Liver (tissue), 9 donors: ENCODE results near the gene ODF2. TPM values are rescaled to one million over a fixed set of nuclear protein-coding genes. Genes with fewer than 3 reads are reported as not detected.

Experiments
- DNase-seq: peaks from one replicate; pipeline ENCODE4 v3.0.0-alpha.2; 2017; ENCODE audit warnings: low spot score
- H3K27ac ChIP-seq, 2 donors: one replicate each; pipeline ENCODE4 v1.7.0; 2013; ENCODE audit warnings: inconsistent platforms in 2 of 2, low read length in 2 of 2, control low read depth in 1 of 2, low read depth in 1 of 2, mild to moderate bottlenecking in 1 of 2
- H3K27me3 ChIP-seq, 4 donors: one replicate each; pipeline versions ENCODE4 v1.6.1 to v1.7.0; 2013; ENCODE audit warnings: low read length in 3 of 4, inconsistent platforms in 1 of 4, mild to moderate bottlenecking in 1 of 4, moderate library complexity in 1 of 4; ENCODE audit not compliant: control insufficient read depth in 4 of 4, insufficient read depth in 4 of 4
- H3K36me3 ChIP-seq, 4 donors: one replicate each; pipeline versions ENCODE4 v1.6.1 to v1.7.0; 2013; ENCODE audit warnings: low read length in 3 of 4, mild to moderate bottlenecking in 3 of 4, low read depth in 1 of 4, moderate library complexity in 1 of 4; ENCODE audit not compliant: control insufficient read depth in 4 of 4, insufficient read depth in 3 of 4
- H3K4me1 ChIP-seq, 4 donors: one replicate each; pipeline versions ENCODE4 v1.6.1 to v1.7.0; 2013; ENCODE audit warnings: low read length in 3 of 4, mild to moderate bottlenecking in 3 of 4, moderate library complexity in 1 of 4; ENCODE audit not compliant: control insufficient read depth in 4 of 4, insufficient read depth in 4 of 4
- H3K4me3 ChIP-seq, 3 donors: one replicate each; pipeline versions ENCODE4 v1.6.1 to v1.7.0; 2013; ENCODE audit warnings: low read length in 3 of 3, control low read depth in 1 of 3, low read depth in 1 of 3, mild to moderate bottlenecking in 1 of 3
- H3K9ac ChIP-seq, 2 donors: one replicate each; pipeline ENCODE4 v1.7.0; 2013; ENCODE audit warnings: low read length in 2 of 2, mild to moderate bottlenecking in 2 of 2, moderate library complexity in 2 of 2, control low read depth in 1 of 2, low read depth in 1 of 2
- H3K9me3 ChIP-seq, 4 donors: one replicate each; pipeline versions ENCODE4 v1.6.1 to v1.7.0; 2013; ENCODE audit warnings: low read length in 3 of 4; ENCODE audit not compliant: control insufficient read depth in 4 of 4
- ATF3 ChIP-seq: IDR thresholded peaks from 2 replicates; pipeline ENCODE4 v1.6.1; 2016; ENCODE audit warnings: antibody characterized with exemption
- CTCF ChIP-seq: fragments of 150-350 bp; IDR thresholded peaks from 2 replicates; pipeline ENCODE4 v1.5.1; 2017; ENCODE audit warnings: improper control_type of control experiment, low read depth, low read length; ENCODE audit not compliant: missing input control
- EGR1 ChIP-seq, 2 donors: IDR thresholded peaks; 2 replicates each; pipeline ENCODE4 v1.6.1; 2016 to 2018; ENCODE audit warnings: antibody characterized with exemption in 2 of 2, low read depth in 2 of 2
- FOXA1 ChIP-seq: IDR thresholded peaks from 2 replicates; pipeline ENCODE4 v1.6.1; 2016; ENCODE audit warnings: antibody characterized with exemption
- FOXA2 ChIP-seq: IDR thresholded peaks from 2 replicates; pipeline ENCODE4 v1.6.1; 2016; ENCODE audit warnings: antibody characterized with exemption
- GABPA ChIP-seq, 2 donors: IDR thresholded peaks in 1 of 2; conservative IDR thresholded peaks in 1 of 2; 2 replicates each; pipeline ENCODE4 v1.6.1; 2016; ENCODE audit warnings: antibody characterized with exemption in 2 of 2, mild to moderate bottlenecking in 1 of 2, moderate library complexity in 1 of 2
- HNF4A ChIP-seq, 2 donors: conservative IDR thresholded peaks; 2 replicates each; pipeline ENCODE4 v1.6.1; 2016; ENCODE audit warnings: antibody characterized with exemption in 2 of 2, mild to moderate bottlenecking in 2 of 2
- HNF4G ChIP-seq: IDR thresholded peaks from 2 replicates; pipeline ENCODE4 v1.6.1; 2016; ENCODE audit warnings: antibody characterized with exemption
- JUND ChIP-seq, 2 donors: IDR thresholded peaks; 2 replicates each; pipeline ENCODE4 v1.6.1; 2016; ENCODE audit warnings: antibody characterized with exemption in 2 of 2
- MAX ChIP-seq: IDR thresholded peaks from 2 replicates; pipeline ENCODE4 v1.6.1; 2016; ENCODE audit warnings: antibody characterized with exemption
- NR2F2 ChIP-seq: IDR thresholded peaks from 2 replicates; pipeline ENCODE4 v1.6.1; 2016; ENCODE audit warnings: antibody characterized with exemption
- RAD21 ChIP-seq, 2 donors: IDR thresholded peaks; 2 replicates each; pipeline ENCODE4 v1.6.1; 2016; ENCODE audit warnings: antibody characterized with exemption in 2 of 2, mild to moderate bottlenecking in 2 of 2
- REST ChIP-seq: IDR thresholded peaks from 2 replicates; pipeline ENCODE4 v1.6.1; 2016; ENCODE audit warnings: antibody characterized with exemption, mild to moderate bottlenecking
- RXRA ChIP-seq, 2 donors: IDR thresholded peaks; 2 replicates each; pipeline ENCODE4 v1.6.1; 2017 to 2018; ENCODE audit warnings: antibody characterized with exemption in 2 of 2, mild to moderate bottlenecking in 1 of 2
- SP1 ChIP-seq: IDR thresholded peaks from 2 replicates; pipeline ENCODE4 v1.6.1; 2018; ENCODE audit warnings: antibody characterized with exemption, mild to moderate bottlenecking
- TAF1 ChIP-seq: conservative IDR thresholded peaks from 2 replicates; pipeline ENCODE4 v1.6.1; 2016; ENCODE audit warnings: antibody characterized with exemption, mild to moderate bottlenecking
- YY1 ChIP-seq: IDR thresholded peaks from 2 replicates; pipeline ENCODE4 v1.6.1; 2016; ENCODE audit warnings: antibody characterized with exemption, mild to moderate bottlenecking
- ZBTB33 ChIP-seq: IDR thresholded peaks from 2 replicates; pipeline ENCODE4 v1.6.1; 2016; ENCODE audit warnings: antibody characterized with exemption
- WGBS: extraction: QIAGEN DNeasy Blood & Tissue Kit; methylation state at CpG from one replicate; pipeline ENCODE4 v1.1.7; 2013; 5-methylcytosine and 5-hydroxymethylcytosine counted together
- polyA plus RNA-seq, 2 donors: library from polyadenylated mRNA; stranded (reverse) in 1 of 2; unstranded in 1 of 2; fragments of 200-250 nt in 1 of 2; fragments of >200 nt in 1 of 2; fragmentation: Nextera tagmentation in 1 of 2; extraction: Ambion mirVana in 1 of 2; gene quantifications; one replicate each; pipeline versions ENCODE4 v1.2.1 to v1.2.3, GENCODE V29; 2013 to 2015
- total RNA-seq, 2 donors: library from RNA; depleted of rRNA; stranded (reverse); fragments of >200 nt; gene quantifications; one replicate each; pipeline ENCODE4 v1.2.3, GENCODE V29; 2014
- donor health status: healthy.
- donor health status: healthy.
- donor health status: healthy.
- donor health status: healthy.
- donor health status: healthy.

The ODF2 gene
- total and polyA plus RNA-seq, 4 donors: 5.7 to 21.8 (median 16.7) TPM

- Histone ChIP-seq H3K4me1 (peaks cover 11 to 27% (median 23%) of the 10 kb centered on the region in 4 donors), H3K27me3 (no peaks in the 10 kb centered on the region), H3K36me3 (peaks cover 0 to 12% (median 7%) of the 10 kb centered on the region in 4 donors), H3K27ac (peak overlapping the region; percentile 10 to 69), H3K4me3 (no peak overlapping the region), H3K9ac (no peak overlapping the region), H3K9me3 (no peaks in the 10 kb centered on the region)
- 52% methylated on average over 5 of the region's 5 CpGs for WGBS
- TF ChIP-seq FOXA2: no peak
- TF ChIP-seq RXRA (IDR thresholded peaks at IDR 0.05): no peak
- no peak for TF ChIP-seq YY1
- TF ChIP-seq EGR1 (IDR thresholded peaks at IDR 0.05; ENCODE audit: low read depth in 2 of 2): no peak
- TF ChIP-seq NR2F2: no peak
- TF ChIP-seq RAD21 (IDR thresholded peaks at IDR 0.05): no peak
- no peak for TF ChIP-seq SP1
- no peak for TF ChIP-seq JUND (IDR thresholded peaks at IDR 0.05)
- no peak for TF ChIP-seq ATF3
- TF ChIP-seq CTCF: no peak
- TF ChIP-seq FOXA1: no peak
- TF ChIP-seq HNF4G: no peak
- TF ChIP-seq REST: no peak
- no peak for TF ChIP-seq MAX
- DNase-seq: no peak
Observed at GRCh38 chr9:128494746-128495129, 38.9 kb downstream of the ODF2 start.

- TF ChIP-seq CTCF (no peak), JUND (IDR thresholded peaks at IDR 0.05) (no peak), NR2F2 (no peak), EGR1 (IDR thresholded peaks at IDR 0.05; ENCODE audit: low read depth in 2 of 2) (no peak), REST (no peak), MAX (no peak), HNF4G (no peak), RXRA (IDR thresholded peaks at IDR 0.05) (no peak), GABPA (IDR thresholded peaks at IDR 0.05 in 1 of 2, conservative IDR thresholded peaks at IDR 0.05 in 1 of 2) (no peak), ZBTB33 (no peak), HNF4A (conservative IDR thresholded peaks at IDR 0.05) (no peak), YY1 (no peak), TAF1 (no peak), FOXA1 (no peak)
- Histone ChIP-seq H3K27ac (peak overlapping the region; percentile 63 to 69), H3K27me3 (no peaks in the 10 kb centered on the region), H3K9me3 (no peaks in the 10 kb centered on the region), H3K4me3 (no peak overlapping the region), H3K4me1 (peaks cover 11 to 27% (median 23%) of the 10 kb centered on the region in 4 donors), H3K36me3 (peaks cover under 1 to 17% (median 8%) of the 10 kb centered on the region in 4 donors), H3K9ac (no peak overlapping the region)
- whole genome bisulfite sequencing: 10% methylated on average over 1 of the region's 1 CpG
- DNase-seq: no peak
Observed at GRCh38 chr9:128495296-128495695, 39.5 kb downstream of the ODF2 start.
